Measurements from ENCODE around the gene RASA3.

The RASA3 gene

DNA sequence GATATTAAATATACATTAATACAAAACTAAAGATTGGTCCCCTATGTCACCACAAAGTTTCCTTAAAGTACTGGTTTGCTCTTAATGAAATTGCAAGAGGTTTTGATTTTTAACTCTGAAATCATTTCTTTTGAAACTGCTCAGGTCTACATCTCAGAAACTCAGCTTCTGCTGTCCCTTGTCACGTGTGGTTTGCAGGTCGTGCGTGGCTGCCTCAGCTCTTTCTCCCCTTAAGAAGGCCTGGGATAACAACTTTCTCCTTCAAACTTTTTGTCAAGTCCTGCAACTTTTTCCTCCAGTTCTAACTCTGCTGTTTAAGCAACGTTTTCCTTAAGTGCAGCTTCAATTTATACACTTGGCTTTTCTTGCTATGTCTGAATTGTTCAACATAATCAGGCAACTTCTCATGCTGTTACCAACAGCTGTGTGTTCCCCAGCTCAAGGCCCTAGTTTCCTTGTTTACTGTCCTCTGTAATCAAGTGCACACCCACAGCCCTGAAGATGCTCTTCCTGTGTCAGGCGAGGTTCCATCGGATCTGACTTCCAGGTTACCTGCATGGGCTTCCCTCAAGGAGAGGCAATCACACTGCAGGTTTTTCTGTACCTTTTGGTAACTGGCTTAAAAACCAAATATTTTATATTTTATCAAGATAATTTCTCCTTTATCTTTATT lies 172.0 kb downstream of the RASA3 start:
- TF ChIP-seq, protein P1, sequence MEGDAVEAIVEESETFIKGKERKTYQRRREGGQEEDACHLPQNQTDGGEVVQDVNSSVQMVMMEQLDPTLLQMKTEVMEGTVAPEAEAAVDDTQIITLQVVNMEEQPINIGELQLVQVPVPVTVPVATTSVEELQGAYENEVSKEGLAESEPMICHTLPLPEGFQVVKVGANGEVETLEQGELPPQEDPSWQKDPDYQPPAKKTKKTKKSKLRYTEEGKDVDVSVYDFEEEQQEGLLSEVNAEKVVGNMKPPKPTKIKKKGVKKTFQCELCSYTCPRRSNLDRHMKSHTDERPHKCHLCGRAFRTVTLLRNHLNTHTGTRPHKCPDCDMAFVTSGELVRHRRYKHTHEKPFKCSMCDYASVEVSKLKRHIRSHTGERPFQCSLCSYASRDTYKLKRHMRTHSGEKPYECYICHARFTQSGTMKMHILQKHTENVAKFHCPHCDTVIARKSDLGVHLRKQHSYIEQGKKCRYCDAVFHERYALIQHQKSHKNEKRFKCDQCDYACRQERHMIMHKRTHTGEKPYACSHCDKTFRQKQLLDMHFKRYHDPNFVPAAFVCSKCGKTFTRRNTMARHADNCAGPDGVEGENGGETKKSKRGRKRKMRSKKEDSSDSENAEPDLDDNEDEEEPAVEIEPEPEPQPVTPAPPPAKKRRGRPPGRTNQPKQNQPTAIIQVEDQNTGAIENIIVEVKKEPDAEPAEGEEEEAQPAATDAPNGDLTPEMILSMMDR (IDR thresholded peaks at IDR 0.05; ENCODE audit: low read depth, low read length): no peak
- DNase-seq (ENCODE audit: low read depth, low spot score): no peak
- in situ Hi-C loops (cut with HindIII; ENCODE audit: low sequenced_read_pairs): no loop called here
- H3K4me3 ChIP-seq (ENCODE audit: low read depth, low read length): no peak overlapping the region

GRCh38 chr13:113959198-113959597 lies 173.2 kb downstream of the RASA3 start:
- TF ChIP-seq, protein P1 (IDR thresholded peaks at IDR 0.05; ENCODE audit: low read depth, low read length): no peak
- in situ Hi-C loops (cut with HindIII; ENCODE audit: low sequenced_read_pairs): no loop called here
- DNase-seq (ENCODE audit: low read depth, low spot score): no peak
- no peak overlapping the region for H3K4me3 ChIP-seq (ENCODE audit: low read depth, low read length)

DNA sequence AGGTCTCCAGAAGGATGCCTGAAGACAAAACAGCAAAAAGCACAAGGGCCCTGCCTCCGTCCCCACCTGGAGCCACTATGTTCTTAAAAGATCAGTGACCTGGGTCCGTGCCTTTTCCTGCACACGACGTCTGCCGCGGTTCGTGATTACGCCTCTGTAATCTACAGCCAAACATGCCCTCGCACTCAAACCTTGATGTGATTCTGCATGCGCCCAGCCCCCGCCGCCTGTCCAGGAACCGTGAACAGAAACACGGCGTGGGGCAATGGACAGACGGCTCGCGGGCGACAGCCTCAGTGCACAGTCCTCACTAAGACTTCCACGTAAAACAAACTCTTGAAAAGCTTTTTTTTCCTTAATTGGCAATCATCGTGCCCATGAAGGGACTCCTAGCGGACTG lies 174.1 kb downstream of the RASA3 start:
- TF ChIP-seq, protein P1 (IDR thresholded peaks at IDR 0.05; ENCODE audit: low read depth, low read length): no peak
- DNase-seq (ENCODE audit: low read depth, low spot score): no peak
- in situ Hi-C loops (cut with HindIII; ENCODE audit: low sequenced_read_pairs): no loop called here
- no peak overlapping the region for H3K4me3 ChIP-seq (ENCODE audit: low read depth, low read length)

- H3K4me3 ChIP-seq (ENCODE audit: low read depth, low read length): no peak overlapping the region
- TF ChIP-seq, protein P1 (IDR thresholded peaks at IDR 0.05; ENCODE audit: low read depth, low read length): no peak
- no peak for DNase-seq (ENCODE audit: low read depth, low spot score)
- in situ Hi-C loops (cut with HindIII; ENCODE audit: low sequenced_read_pairs): no loop called here
Observed at GRCh38 chr13:113956571-113956970, 175.9 kb downstream of the RASA3 start.

- DNase-seq (ENCODE audit: low read depth, low spot score): no peak
- TF ChIP-seq, protein P1 (IDR thresholded peaks at IDR 0.05; ENCODE audit: low read depth, low read length): no peak
- H3K4me3 ChIP-seq (ENCODE audit: low read depth, low read length): no peak overlapping the region
- in situ Hi-C loops (cut with HindIII; ENCODE audit: low sequenced_read_pairs): no loop called here
Observed at GRCh38 chr13:113955691-113956090, 176.7 kb downstream of the RASA3 start.

- H3K4me3 ChIP-seq (ENCODE audit: low read depth, low read length): no peak overlapping the region
- in situ Hi-C loops (cut with HindIII; ENCODE audit: low sequenced_read_pairs): no loop called here
- DNase-seq (ENCODE audit: low read depth, low spot score): no peak
- TF ChIP-seq, protein P1 (IDR thresholded peaks at IDR 0.05; ENCODE audit: low read depth, low read length): no peak
Observed at GRCh38 chr13:113955235-113955634, 177.2 kb downstream of the RASA3 start.

Measured in astrocyte of the spinal cord (primary cell).